ENCODE measurements around the gene C9.
"Not testable (repeated sequence)": the region's sequence is repeated elsewhere in the genome, so short reads cannot be mapped to it uniquely, and the experiment has no call there.

C9 gene

DNA sequence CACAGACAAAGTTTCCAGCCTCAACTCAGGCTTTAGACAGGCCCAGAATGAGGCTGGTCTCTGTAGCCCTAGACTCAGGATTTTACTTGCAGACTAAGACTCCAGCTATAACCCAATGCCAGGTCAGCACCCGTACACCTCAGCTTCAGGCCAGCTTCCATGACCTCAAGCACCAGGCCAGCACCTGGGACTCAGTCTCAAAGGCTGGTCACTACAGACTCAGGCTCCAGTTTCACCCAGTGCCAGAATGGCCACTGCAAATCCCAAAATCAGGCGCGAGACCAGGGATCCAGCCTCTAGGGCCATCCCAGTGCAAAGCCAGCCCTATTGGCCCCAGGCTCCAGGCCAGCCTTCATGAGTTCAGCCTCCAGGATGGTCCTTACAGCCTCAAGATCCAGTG lies 44.9 kb downstream of the C9 start:
- no peak for DNase-seq

DNA sequence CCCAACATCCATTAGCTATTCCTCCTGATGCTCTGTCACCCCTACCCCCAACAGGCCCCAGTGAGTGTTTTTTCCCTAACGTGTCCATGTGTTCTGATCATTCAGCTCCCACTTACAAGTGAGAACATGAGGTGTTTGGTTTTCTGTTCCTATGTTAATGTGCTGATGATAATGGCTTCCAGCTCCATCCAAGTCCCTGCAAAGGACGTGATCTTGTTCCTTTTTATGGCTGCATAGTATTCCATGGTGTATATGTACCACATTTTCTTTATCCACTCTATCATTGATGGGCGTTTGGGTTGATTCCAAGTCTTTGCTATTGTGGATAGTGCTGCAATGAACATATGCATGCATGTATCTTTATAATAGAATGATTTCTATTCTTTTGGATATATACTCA lies 47.8 kb downstream of the C9 start:
- not testable (repeated sequence) for DNase-seq

DNA sequence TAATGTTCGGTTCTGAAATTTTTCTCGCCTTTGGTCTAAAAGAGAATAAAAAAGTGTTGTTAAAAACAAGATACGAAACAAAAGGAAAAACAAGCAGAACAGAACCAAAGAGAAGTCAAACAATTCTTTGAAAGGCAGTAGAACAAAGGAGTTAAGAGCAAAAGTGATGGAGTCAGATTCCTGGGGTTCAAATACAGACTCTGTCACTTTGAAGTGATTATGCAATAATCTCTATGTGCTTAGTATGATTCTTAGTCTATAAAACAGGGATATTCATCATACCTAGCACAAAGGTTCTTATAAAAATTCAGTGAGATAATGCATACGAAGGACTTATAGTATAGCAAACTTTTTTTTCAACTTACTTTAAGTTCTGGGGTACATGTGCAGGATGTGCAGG lies 48.3 kb downstream of the C9 start:
- DNase-seq = no peak

DNA sequence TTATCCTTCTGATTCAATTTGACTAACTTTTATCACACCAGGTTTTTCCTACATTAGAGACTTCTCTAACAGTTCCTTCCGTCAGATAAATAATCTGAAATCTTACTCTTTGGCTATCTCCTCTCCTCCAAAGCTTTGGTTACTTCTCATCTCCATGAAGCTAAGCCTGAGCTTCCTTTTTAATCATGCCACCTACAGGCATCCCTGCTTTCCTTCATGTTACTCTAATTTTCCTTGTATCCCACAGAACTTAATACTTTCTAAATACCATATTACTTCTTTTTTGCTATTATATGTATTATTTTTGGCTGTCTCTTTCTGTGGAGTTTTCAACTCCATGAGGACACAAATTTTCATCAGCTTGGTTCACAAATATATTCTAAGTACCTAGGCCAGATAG lies 49.7 kb downstream of the C9 start:
- DNase-seq = no peak

DNA sequence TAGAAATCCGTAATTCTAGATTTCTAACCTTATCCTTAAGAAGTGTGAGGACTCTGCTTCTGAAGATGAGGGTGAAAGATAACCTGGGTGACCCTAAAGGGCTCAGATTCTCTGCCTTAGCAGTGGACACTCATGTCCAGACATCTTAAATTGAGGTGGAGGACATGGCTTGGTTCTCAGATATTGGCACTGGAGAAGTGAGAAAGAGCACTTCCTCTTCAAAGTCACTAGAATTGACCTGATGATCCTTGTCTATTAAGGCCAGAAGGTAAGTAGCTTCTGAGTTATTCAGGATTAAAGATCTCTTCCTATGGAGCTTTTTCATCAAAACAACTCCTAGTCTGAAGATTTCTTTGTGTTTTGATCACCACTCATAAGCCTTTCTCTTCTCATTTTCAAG lies 54.8 kb downstream of the C9 start:
- DNase-seq = no peak

DNA sequence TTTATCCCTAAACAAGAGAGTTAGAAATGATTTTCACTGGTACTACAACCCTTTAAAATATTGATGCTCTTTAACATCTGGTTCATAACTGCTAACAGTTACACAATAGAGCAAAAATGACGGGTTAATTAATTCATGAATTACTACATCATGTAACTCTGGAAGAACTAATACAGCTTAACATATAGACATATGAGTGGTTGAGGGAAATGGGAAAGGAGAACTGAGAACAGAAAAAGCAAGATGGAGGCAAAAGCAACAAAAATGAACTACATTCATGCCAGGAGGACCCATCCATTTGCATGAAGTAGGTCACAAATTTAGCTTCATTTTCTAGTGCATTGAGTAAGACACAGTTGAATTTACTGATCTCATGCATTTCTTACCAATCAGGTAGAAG lies 61.8 kb downstream of the C9 start:
- DNase-seq = no peak

DNA sequence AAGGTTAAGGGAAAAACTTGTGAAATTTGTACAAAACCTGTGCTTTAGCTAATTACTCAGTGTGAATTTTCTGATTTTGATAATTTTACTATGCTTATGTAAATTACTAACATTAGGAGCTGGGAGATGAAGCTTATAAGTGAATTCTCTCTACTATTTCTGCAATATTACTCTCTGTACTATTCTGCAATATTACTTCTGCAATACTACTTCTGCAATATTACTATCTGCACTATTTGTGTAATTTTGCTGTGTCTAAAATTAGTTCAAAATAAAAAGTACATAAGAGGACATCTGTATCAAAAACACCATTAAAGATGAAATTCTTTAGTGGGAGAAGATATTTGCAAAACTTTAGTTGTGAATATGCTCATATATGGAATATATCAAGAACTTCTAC lies 62.9 kb downstream of the C9 start:
- DNase-seq = no peak

DNA sequence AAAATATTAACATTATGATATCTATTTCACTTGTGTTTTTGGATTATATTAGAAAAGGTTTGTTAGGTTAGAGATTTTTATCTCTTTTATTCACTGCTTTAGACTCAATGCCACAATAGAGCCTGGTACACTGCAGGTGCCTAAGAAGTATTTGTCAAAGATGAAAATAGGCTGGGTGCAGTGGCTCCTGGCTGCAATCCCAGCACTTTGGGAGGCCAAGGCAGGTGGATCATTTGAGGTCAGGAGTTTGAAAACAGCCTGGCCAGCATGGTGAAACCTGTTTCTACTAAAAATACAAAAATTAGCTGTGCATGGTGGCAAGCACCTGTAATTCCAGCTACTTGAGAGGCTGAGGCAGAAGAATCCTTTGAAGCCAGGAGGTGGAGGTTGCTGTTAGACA lies 64.3 kb downstream of the C9 start:
- DNase-seq = no peak

DNA sequence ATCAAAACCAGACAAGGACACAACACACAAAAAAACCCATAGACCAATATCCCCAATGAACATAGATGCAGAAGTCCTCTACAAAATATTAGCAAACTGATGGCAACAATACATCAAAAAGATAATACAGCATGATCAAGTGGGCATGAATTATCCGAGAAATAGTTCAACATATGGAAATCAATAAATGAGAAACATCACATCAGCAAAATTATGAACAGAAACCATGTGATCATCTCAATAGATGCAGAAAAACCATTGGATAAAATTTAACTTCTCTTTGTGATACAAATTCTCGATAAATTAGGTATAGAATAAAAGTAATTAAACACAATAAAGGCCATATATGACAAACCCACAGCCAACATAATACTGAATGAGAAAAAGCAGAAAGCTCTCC lies 69.6 kb downstream of the C9 start:
- DNase-seq = no peak

DNA sequence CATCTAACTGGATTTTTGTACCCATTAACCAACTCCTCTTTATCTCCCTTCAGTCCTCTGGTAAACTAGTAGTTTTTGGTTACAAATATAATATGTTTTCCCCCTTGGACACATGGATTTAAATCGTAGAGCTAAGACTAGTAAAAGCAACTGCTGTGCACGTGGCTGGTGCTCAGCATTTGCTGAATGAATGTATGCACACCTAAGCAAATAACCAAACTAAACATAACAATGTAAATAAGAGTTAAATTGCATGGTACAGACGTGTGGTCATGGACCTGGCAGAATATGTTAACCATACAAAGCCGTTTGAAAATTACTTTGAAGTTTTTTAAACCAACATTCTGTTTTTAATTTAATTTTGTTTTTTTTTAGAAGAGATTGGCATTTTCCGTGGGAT lies 79.7 kb downstream of the C9 start:
- DNase-seq = no peak

DNA sequence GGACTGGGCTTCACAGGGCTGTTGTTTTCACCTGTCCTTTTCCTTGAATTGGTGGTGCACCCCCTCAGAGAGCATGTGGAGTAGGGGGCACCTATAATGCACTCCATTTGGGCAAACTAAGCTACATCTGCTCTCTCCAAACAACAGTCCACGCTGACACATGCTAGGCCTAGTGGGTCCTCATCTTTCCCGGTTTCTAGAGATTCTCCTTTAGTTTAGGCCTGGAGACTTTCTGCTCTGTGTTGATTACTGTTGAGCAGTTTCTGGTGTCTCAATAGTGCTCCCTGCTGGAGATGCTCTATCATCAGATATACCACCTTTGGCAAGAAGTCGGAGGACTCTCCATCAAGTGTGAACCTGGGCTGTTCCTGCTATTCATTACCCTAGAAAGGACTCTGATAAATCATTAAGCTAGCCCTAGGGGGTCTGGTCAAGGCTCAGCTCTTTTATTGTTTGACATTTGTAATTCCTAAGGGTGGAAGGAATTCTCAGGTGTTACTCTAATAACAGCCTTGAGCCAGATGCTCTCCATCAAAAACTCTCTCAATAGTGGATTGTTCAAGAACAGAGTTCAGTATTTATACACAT lies 81.0 kb downstream of the C9 start:
- peak; percentile 81 for DNase-seq

DNA sequence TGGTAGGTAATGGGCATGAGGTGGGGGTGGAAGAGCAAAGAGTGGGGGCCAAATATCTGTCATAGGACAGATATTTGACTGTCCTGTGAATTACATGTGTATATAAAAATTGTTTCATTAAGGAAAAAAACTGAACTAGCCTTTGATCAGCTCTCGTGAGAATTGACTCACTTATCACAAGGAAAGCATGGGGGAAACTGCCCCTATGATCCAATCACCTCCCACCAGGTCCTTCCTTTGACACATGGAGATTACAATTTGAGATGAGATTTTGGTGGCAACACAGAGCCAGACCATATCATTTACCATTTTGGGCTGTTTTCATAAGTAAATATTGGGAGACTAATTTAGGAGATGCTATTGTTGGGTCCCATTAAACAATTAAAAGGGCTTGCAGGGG lies 81.7 kb downstream of the C9 start:
- no peak for DNase-seq

DNA sequence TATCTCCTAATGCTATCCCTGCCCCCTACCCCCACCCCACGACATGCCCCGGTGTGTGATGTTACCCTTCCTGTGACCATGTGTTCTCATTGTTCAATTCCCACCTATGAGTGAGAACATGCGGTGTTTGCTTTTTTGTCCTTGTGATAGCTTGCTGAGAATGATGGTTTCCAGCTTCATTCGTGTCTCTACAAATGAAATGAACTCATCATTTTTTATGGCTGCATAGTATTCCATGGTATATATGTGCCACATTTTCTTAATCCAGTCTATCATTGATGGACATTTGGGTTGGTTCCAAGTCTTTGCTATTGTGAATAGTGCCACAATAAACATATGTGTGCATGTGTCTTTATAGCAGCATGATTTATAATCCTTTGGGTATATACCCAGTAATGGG lies 88.4 kb downstream of the C9 start:
- not testable (repeated sequence) for DNase-seq

DNA sequence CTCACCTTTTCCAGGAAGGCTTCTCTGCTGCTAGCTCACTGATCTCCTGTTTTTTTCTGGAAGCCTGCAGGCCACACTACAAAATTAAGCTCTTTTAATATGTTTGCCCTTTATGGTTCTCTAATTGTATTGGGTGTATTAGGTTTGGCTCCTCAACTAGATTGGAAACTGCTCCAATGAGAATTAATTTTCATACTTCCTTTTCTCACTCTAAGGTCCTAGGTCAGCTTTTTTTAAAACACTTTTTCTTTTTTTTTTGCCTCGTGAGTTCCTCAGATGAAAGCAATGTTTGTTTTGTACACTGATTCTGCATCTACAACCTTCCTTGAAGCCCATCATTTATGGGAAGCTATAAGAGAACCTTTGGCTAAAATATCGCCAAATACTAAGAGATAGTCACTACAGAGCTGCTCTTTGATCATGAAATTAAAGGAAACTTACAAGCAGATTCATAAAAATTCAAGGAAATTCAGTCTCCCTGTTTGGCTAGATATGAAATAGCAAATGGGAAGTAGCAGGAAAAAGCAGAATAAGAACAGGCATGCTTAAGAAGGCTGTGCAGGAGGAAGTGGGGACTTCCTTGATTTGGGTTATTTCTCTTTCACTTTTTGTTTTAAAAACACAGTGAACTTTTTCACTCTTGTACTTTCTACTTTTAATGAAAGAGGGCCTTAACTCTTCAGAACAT lies 89.8 kb downstream of the C9 start:
- peak; percentile 53 for DNase-seq

DNA sequence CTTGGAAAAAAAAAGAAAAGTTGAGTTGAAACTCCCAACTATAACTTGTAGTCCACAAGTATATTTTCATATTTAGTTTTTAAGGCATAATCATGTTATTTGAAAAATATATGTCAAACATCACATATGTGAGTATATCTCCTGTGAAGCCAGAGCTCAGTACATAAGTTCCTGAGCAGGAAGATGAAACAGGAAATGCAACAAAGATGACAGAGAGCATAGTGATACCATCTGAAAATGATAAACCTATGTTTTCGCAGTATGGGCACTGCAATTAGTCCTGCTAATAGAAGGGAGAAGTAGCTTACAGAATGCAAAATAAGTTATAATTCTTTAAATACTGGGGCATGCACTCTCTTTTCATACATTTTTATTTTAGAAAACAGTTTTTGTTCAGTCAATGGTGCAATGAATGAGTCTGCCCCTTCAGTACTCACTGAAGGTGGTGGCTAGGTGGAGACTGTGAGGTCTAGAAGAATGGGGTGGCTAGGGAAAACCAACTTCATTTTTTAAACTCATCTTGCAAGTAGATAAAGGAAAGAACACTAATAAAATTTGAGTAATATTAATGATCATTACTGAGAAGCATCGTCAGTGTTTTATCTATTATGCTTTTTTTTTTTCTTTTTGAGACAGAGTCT lies 90.9 kb downstream of the C9 start:
- no peak for DNase-seq

DNA sequence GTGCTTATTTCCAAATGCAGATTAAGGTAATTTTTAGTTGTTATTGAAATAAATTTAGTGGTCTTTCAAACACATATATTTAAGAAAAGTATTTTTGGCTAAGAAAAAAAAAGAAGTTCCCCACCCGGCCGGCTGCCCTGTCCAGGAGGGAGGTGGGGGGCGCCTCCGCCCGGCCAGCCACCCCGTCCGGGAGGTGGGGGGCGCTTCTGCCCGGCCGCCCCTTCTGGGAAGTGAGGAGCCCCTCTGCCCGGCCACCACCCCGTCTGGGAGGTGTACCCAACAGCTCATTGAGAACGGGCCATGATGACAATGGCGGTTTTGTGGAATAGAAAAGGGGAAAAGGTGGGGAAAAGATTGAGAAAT lies 91.4 kb downstream of the C9 start:
- not testable (repeated sequence) for DNase-seq

DNA sequence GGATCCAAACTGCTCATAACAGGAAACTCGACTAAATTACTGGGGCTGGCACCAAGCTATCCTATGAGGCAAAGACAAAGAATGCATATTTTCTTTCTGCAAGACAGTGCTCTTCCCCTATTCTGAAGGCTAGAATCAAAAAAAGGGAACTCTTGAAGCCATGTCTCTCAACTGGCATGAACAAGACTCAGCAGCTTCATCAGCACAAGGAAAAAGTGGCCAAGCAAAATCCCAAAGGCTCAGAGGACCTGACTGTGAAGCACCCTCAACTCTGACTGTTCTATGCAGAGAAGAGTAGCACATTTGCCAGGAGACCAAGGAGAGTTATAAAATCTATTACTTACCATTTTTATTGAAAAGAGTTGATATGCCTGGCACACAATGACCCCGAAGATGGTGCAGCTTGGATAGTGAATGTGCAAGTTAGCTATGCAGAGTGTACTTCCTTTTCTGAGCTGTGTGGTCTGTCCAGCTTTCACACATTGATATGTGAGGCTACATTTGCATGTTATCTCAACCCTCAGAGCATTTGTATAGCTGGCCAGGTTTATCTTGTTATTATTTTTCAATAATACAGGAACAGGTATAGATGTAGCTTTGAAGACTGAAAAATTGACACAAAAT lies 94.0 kb downstream of the C9 start:
- DNase-seq = peak; percentile 75

DNA sequence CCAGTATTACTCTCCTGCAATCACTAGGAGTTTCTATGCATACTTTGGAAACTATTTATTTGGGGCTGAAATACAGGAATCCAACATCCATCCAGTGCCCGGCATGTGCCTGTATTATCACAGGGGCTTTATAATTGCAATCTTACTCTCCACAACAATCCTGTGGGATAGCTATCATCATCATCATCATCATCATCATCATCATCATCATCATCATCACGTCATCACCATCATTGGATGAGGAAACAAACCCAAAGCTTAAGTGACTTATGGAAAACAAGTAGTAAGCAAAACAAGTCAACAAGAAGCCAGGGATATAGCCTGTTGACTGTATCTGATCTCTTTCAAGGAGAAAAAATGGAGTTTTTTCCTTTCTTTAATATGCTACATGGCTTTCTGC lies 97.1 kb downstream of the C9 start:
- no peak for DNase-seq

DNA sequence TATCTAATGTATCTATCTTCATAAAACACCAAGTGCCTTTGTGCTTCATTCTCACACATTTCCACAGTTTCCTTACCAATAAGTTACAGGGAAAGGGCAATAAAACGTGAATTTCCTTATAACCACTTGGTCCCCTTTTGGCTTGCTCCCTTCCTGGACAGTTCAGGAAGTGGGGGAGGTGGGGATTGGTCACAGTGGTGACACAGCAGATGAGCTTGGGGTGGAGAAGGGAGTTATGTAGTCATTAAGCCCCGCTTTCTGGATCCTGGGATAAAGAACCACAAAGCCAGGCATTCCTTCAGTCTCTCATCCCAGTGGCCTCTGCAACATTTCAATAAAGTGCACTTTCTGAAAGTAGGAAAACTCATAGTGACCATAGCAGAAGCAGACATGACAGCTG lies 97.9 kb downstream of the C9 start:
- DNase-seq = no peak

DNA sequence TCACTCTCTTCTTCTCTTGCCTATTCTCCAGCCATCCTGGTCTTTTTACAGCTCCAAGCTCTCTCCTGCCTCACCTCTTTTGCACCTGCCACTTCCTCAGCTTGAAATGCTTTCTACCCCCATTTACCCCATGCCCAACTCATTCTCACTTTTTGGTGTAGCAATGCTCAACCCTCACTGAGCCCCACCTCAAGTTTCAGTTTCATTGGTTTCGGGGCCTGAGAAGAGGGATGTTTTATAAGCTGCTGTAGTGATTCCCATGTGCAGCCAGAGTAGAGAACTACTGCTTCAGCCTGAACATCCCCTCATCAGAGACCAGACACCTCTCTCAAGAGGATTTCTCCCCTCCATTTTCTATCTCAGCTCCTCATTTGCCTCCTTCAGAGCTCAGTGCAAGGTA lies 99.8 kb downstream of the C9 start:
- DNase-seq = no peak

DNA sequence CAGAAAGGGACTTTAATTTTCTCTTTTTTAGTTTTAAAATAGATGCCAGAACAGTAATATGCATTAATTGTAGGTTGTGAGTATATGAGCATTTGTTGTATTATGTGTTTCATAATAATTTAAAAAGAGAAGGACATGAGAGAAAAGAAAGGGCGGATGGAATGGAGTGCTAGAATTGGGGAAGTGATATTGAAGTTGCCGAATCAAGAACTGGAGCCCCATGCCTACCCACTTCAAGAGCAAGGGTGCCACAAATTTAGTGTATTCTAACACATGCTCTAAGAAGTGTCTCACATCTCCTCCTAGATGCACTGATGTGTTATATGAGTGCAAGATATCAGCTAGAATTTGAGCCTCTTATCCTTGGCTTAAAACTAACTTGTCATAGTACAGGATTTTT lies 101.3 kb downstream of the C9 start:
- DNase-seq = no peak

DNA sequence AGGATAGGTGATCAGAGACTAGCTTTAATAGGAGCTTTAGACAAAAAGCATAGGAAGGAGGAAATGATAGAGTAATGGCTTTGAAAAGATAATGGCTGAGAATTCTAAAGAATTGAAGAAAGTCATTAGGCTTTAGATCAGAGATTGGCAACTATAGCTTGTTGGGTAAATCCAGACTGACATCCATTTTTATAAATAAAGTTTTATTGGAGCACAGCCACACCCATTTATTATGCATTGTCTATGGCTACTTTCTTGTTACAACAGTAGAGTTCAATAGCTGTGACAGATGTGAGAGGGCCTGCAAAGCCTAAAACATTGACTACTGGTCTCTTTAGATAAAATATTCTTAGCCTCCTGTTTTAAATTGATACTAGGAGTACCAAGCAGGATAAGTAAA lies 104.2 kb downstream of the C9 start:
- no peak for DNase-seq

DNA sequence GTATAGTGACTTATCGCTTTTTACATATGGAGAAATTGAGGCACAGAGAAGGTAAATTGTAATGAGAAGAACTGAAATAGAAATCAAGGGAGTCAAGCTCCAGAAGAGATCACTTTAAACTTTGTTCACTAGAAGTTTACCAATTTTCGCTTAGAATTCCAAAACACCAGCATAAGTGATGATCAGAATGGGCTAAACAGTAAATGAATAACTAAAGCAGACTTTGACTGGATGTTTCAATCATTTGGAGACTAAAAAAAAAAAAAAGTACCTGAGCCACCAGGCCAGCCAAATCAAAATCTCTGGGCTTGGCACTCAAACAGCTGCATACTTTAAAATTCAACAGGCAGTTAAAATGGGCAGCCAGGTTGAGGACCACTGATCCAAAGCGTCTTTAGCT lies 106.7 kb downstream of the C9 start:
- no peak for DNase-seq

DNA sequence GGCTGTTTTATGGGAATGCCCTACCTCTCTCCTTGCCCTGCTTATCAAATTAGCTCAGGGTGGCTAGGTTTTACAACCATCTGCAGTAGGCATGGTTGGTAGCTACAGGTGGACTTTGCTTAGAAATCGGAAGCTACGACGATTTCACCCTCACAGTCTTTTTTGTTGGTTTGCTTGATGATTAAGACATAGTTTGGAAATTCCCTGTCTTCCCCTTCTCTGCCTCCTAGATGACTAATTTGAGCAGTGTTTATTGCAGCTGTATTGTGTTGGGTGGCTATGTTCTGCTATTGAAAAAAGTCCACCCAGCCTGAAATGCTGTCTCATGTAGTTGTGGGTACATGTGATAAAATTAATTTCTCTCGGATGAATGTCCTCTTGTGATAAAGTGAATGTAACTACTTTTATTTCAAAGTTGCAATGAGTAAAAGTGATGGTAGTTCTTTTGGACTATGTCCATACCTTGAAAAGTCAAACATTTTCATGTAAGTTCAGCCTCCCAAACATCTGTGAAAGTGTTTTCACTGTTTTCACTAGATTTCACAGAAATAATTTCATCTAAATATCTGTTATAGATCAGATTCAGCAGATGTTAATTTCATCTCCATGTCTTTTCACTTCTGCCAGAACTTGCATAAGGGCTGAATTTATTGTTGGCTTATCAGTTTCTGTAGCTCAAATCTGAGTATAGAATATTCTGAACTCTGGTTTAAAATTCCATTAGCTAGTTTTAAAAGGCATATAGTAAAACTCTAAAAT lies 107.6 kb downstream of the C9 start:
- peak; percentile 62 for DNase-seq

All from hematopoietic multipotent progenitor cell treated with erythropoietin and hydrocortisone succinate and interleukin-3 and kit ligand, for 8 days (in vitro differentiated cells).